GM18502 (cell line): ENCODE measurements around the gene PSMB11.

Source experiments
- ATAC-seq: cut with Tn5 transposase; IDR thresholded peaks from one replicate; pipeline ENCODE4 v1.9.1; 2021; ENCODE audit warnings: mild to moderate bottlenecking; ENCODE audit not compliant: unreplicated experiment, poor library complexity

The PSMB11 gene

GRCh38 chr14:23071921-23072539 is 30.0 kb downstream of the PSMB11 start:
- no peak for ATAC-seq

DNA sequence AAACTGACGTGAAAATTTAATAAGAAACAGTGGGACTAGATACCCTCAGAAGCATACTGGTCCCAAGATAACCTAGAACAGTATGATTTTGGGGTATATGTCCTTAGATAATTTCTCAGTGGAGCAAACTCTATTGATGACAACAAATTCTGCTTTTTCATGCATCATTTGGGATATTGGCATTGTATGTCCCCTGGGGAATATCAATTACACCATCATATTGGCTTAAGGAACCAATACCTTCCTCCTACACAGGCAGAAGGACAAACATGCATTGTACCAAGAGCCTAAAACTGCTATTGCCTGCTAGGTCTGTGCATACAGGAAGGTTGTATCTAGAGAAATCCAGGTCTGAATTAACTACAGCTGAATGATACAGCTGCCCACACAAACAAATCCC is 32.9 kb downstream of the PSMB11 start:
- no peak for ATAC-seq

DNA sequence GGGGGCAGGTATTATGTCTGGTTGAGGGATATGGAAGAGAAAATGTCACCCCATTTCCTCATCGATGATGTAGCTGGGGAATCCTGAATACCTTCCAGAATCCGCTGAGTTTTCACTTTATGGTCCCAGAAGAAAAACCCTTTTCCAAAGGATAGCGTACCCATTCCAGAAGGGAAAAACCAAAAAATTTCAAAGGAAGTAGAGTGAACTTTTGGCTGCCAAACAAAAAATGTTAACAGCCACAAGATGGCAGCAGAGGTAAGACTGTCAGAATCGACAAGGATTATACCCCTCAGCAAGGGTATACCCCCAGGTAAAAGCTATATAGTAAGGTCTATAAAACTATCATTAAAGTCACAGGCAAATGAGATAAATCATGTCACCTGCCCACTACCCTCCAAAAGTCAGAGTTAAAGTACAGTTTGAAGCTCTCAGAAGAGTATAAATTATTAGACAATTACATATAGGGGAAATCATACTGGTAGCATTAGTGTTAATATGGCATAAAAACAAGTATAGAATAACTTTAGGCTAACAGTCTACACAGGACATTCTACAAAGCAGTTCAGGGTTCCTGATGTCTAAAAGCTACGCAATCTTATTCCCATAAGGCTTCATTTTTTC is 34.9 kb downstream of the PSMB11 start:
- no peak for ATAC-seq

GRCh38 chr14:23077962-23078361 is 36.0 kb downstream of the PSMB11 start:
- no peak for ATAC-seq

GRCh38 chr14:23078692-23079116 is 36.7 kb downstream of the PSMB11 start:
- ATAC-seq, result no peak

DNA sequence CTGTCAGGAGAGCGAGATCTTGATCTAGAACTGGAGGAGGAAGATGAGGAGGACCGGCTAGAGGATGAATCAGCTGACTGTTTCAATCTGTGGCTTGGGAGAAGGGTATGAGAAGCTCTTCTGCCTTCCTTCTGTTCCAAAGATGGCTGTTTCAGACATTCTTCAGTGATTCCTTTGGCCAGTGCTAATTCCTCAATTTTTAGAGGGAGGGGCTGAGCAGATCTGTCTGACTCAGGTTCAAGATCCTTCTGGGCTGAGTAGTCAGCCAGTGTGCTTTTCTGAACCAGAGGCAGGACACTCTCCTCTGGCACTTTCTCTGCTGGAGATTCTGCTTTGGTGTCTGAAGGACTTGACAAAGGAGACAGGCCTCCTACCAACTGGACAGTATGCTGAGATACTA is 37.7 kb downstream of the PSMB11 start:
- ATAC-seq, result no peak

GRCh38 chr14:23080474-23080873 is 38.5 kb downstream of the PSMB11 start:
- no peak for ATAC-seq

DNA sequence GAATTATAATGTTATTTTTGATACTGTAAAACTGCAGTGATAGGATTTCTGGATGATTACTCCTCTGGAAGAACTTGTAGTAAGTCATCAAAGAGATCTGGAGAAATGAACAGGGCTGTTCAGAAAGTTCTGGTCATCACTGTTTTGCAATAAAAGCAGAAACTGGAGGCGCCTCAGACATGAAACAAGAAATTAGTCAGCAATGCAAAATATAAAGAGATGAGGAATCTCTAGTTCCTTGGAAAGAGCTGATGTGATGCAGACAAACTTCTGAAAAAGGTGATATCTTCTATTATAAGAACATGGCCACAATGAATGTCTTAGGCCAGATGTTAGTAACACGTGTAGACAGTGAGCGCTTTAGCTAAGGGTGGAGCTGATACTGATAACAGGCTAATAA is 43.4 kb downstream of the PSMB11 start:
- ATAC-seq, result no peak

- no peak for ATAC-seq
Observed at GRCh38 chr14:23086565-23086964, 44.6 kb downstream of the PSMB11 start.

DNA sequence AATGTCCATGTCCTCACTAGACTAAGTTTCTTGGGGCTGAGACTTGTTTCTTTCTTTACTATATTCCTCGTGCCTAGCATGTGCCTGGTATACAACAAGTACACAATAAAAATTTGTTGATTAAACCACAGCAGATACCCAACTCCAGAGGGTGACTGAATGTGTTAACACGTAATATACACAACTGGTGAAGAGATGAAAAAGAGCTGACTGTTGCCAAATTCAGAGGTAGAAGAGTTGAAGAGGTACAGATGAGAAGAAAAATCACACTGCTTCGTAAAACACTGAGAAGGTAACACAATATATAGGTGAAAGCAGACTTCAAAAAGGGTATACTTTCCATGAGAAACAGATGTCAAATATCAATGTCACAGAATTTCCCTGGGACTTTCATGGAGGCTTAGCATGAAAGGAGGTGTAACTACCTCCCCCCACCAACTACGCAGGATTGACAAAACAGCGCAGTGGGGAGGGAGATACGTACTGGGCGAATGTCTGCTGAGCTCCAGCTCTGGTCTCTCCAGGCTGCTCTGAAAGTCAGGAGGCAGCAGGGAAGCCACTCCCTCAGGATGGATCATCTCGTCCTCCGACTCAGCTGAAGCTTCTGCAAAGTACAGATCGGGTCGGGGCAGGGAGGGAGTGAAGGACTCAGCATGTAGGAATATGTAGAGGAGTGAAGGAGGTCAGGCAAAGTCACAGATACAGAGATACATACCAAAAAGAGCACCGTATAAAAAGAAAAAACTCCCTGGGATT is 47.7 kb downstream of the PSMB11 start:
- ATAC-seq, result no peak

GRCh38 chr14:23090254-23090636 is 48.2 kb downstream of the PSMB11 start:
- no peak for ATAC-seq

DNA sequence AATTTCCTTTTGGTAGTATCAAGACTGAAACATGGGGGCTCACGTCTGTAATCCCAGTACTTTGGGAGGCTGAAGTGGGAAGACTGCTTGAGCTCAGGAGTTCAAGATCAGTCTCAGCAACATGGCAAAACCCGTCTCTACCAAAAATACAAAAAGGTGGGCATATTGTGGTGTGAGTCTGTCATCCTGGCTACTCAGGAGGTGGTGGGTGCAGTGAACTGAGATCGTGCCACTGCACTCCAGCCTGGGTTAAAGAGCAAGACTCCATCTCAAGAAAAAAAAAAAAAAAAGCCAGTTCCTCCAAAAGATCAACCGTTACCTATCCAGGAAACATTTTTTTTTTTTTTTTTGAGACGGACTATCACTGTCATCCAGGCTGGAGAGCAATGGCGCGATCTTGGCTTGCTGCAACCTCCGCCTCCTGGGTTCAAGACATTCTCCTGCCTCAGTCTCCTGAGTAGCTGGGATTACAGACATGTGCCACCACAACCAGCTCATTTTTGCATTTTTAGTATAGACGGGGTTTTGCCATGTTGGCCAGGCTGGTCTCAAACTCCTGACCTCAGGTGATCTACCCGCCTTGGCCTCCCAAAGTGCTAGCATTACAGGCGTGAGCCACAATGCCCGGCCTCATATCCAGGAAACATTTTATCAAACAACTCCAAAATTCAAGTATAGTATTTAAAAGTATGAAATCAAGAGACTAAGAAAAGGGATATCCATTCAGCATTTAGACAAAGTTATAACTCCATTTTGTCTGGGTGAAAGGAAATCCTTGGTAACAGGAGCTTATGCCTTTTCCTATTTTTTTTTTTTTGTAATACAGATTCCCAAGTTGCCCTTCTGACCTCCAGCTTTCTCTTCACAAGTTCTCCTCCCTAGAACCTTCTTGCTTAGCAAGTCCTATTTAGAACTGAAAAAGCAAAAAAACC is 49.5 kb downstream of the PSMB11 start:
- ATAC-seq, result no peak

DNA sequence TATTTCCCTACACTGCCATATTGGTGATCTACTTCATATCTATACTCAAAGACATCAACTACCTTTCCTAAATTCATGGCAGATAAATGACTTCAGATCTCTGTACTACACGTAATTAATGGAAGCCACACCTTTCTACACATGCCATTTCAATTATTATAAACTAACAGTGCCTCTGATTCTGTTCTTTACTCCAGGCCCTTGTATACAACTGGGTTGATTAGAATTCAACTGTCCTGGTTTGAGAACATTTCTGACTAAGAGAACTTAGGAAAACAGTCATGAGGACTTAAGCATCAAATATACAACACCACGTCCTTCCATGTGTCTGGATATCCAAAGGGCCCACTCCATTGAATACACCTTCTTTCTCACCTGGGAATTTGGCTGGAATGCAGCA is 51.1 kb downstream of the PSMB11 start:
- no peak for ATAC-seq

DNA sequence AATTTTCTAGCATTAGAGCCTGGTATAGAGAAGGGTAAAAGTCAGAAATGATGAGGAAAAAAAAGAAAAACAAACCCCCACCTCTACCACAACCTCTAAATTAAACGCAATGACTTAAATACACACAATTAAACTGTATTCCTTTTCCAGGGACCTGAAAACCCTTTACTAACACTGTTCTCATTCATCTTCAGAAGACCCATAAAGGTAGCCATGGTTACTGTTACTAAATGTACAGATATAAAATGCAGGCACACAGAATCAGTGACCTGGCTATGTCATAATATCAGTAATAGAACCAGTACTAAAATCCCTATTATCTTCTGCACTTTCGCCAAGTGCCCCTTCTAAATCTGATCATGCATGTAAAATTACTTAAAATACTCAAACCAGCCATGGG is 51.5 kb downstream of the PSMB11 start:
- ATAC-seq, result no peak
